K562 (cell line): Measurements from ENCODE around the gene ISG20L2. TPM values are rescaled to one million over a fixed set of nuclear protein-coding genes. Genes with fewer than 3 reads are reported as not detected.

Experiments
- CXXC5 ChIP-seq: fragments of 250-450 bp; sonication (Bioruptor Pico); IDR thresholded peaks from 2 replicates; pipeline ENCODE4 v1.8.0; 2022; ENCODE audit warnings: inconsistent platforms, mild to moderate bottlenecking, moderate library complexity
- ETV1 ChIP-seq: fragments of 450-650 bp; conservative IDR thresholded peaks from 2 replicates; pipeline ENCODE4 v1.6.1; 2016; ENCODE audit warnings: missing genetic modification characterization, control low read depth, low read depth, missing compliant biosample characterization
- FIP1L1 ChIP-seq: fragments of 200-400 bp; formaldehyde crosslinking; IDR thresholded peaks from 2 replicates; pipeline ENCODE4 v1.6.1; 2018; ENCODE audit warnings: mild to moderate bottlenecking, low read depth, low read length; ENCODE audit not compliant: poor library complexity, severe bottlenecking
- LEF1 ChIP-seq: fragments of 450-650 bp; IDR thresholded peaks from 2 replicates; pipeline ENCODE4 v1.6.1; 2016; ENCODE audit warnings: mild to moderate bottlenecking
- NCOA6 ChIP-seq: fragments of 450-650 bp; IDR thresholded peaks from 2 replicates; pipeline ENCODE4 v1.6.1; 2017; ENCODE audit warnings: mild to moderate bottlenecking
- POLR2H ChIP-seq: IDR thresholded peaks from 2 replicates; pipeline ENCODE4 v1.6.1; 2016; ENCODE audit warnings: missing genetic modification characterization, low read depth, mild to moderate bottlenecking, control low read depth, missing compliant biosample characterization, moderate library complexity
- XRCC5 ChIP-seq: fragments of 200-400 bp; formaldehyde crosslinking; IDR thresholded peaks from 2 replicates; pipeline ENCODE4 v1.6.1; 2017; ENCODE audit warnings: low read depth, mild to moderate bottlenecking, low read length
- ZBTB12 ChIP-seq: fragments of 250-450 bp; sonication (Bioruptor Pico); IDR thresholded peaks from 2 replicates; pipeline ENCODE4 v1.4.0; 2020
- ZBTB17 ChIP-seq: fragments of 450-650 bp; formaldehyde crosslinking; IDR thresholded peaks from 2 replicates; pipeline ENCODE4 v1.4.0; 2020; ENCODE audit warnings: mild to moderate bottlenecking
- ZNF253 ChIP-seq: fragments of 250-450 bp; sonication (Bioruptor Pico); conservative IDR thresholded peaks from 2 replicates; pipeline ENCODE4 v1.6.1; 2021; ENCODE audit warnings: mild to moderate bottlenecking
- polyA plus RNA-seq, 8 experiments: library from polyadenylated mRNA; depleted of rRNA in 4 of 8; stranded (reverse) in 5 of 8; unstranded in 3 of 8; fragments of >200 nt; fragmentation: Nextera tagmentation in 2 of 8; fragmentation: Illumina TruSeq in 1 of 8; extraction: Ambion mirVana in 2 of 8; extraction: Trizol in 1 of 8; gene quantifications; 2 replicates each; pipeline versions ENCODE4 v1.2.1 to v1.2.3, GENCODE V29; 2011 to 2014; ENCODE audit warnings: inconsistent platforms in 1 of 8, missing spikeins in 1 of 8
- total RNA-seq, 7 experiments: library from RNA; depleted of rRNA in 6 of 7; stranded (reverse); fragments of >200 nt in 6 of 7; fragmentation: Illumina TruSeq in 2 of 7; extraction: Trizol in 2 of 7; gene quantifications; 2 replicates each; pipeline versions ENCODE4 v1.2.1 to v1.2.3, GENCODE V29; 2011 to 2021; ENCODE audit warnings: low replicate concordance in 1 of 7

ISG20L2 gene
- total and polyA plus RNA-seq, 9 of the 15 experiments (the other 6 are each of a cell fraction or from before 2014, with no cell fraction given) = 21.3 to 130 (median 50.3) TPM

- TF ChIP-seq XRCC5 (no peak; the same call in 1 of the 2 replicates), POLR2H (peak; percentile 64), FIP1L1 (peak; percentile 80), ZBTB12 (CRISPR knock-in tag) (peak; percentile 69), ETV1 (no peak), ZBTB17 (CRISPR knock-in tag) (peak; percentile 91), CXXC5 (peak; percentile 75), NCOA6 (no peak), ZNF253 (CRISPR knock-in tag) (no peak), LEF1 (no peak)
Observed at GRCh38 chr1:156767101-156767878, 38.7 kb upstream of the ISG20L2 start, which contains the start of gene PRCC (continued).
